ENCODE results near the gene MUC13.

- TF ChIP-seq REST (IDR thresholded peaks at IDR 0.05; ENCODE audit: insufficient read depth in 1 of 2, low read depth in 2 of 2, low read length in 1 of 2) = no peak
- TF ChIP-seq CTCF (IDR thresholded peaks at IDR 0.05) = no peak
These were observed at the start of gene MUC13 for GRCh38 chr3:124934577-124934976.

Data from Panc1 (cell line).